Osteoblast (primary cell): ENCODE data around the gene LRRK1. TPM values are rescaled to one million over a fixed set of nuclear protein-coding genes. Genes with fewer than 3 reads are reported as not detected.
A peak's percentile ranks its signal among the peaks of the same experiment; 100 is the strongest.

Source experiments
- DNase-seq: peaks from one replicate; pipeline ENCODE4 v3.0.0; 2011; ENCODE audit warnings: low spot score, mixed read lengths; ENCODE audit not compliant: insufficient read length; ENCODE audit errors: missing footprints
- H2AFZ ChIP-seq: 2 replicates; pipeline ENCODE4 v1.6.0; 2011; ENCODE audit warnings: mild to moderate bottlenecking, low read length
- H3K27ac ChIP-seq: 2 replicates; pipeline ENCODE4 v1.5.1; 2011; ENCODE audit warnings: mild to moderate bottlenecking, low read depth, low read length, moderate library complexity
- H3K27me3 ChIP-seq: 2 replicates; pipeline ENCODE4 v1.6.0; 2012; ENCODE audit warnings: mild to moderate bottlenecking, control low read depth, inconsistent platforms, low read length, moderate library complexity; ENCODE audit not compliant: insufficient read depth
- H3K36me3 ChIP-seq: 2 replicates; pipeline ENCODE4 v1.5.1; 2011; ENCODE audit warnings: mild to moderate bottlenecking, low read length, control low read depth, moderate library complexity; ENCODE audit not compliant: insufficient read depth
- H3K4me1 ChIP-seq: 2 replicates; pipeline ENCODE4 v1.5.1; 2011; ENCODE audit warnings: mild to moderate bottlenecking, low read length, control low read depth, moderate library complexity; ENCODE audit not compliant: insufficient read depth
- H3K4me2 ChIP-seq: 2 replicates; pipeline ENCODE4 v1.6.0; 2011; ENCODE audit warnings: mild to moderate bottlenecking, low read length; ENCODE audit not compliant: insufficient read depth
- H3K4me3 ChIP-seq: fragments of 200-600 bp; sonication (generic); 3 replicates; pipeline ENCODE4 v1.5.1; 2012; ENCODE audit warnings: mild to moderate bottlenecking, low read length, inconsistent platforms; ENCODE audit not compliant: insufficient read depth
- H3K79me2 ChIP-seq: 2 replicates; pipeline ENCODE4 v1.6.0; 2012; ENCODE audit warnings: mild to moderate bottlenecking, low read length, control low read depth, inconsistent platforms; ENCODE audit not compliant: insufficient read depth
- H3K9me3 ChIP-seq: 2 replicates; pipeline ENCODE4 v1.5.1; 2011; ENCODE audit warnings: low read depth, low read length, control low read depth
- H4K20me1 ChIP-seq: 2 replicates; pipeline ENCODE4 v1.6.0; 2012; ENCODE audit warnings: mild to moderate bottlenecking, low read length, control low read depth; ENCODE audit not compliant: insufficient read depth
- total RNA-seq: library from RNA; depleted of rRNA; stranded (reverse); fragments of >200 nt; gene quantifications from 2 replicates; pipeline ENCODE4 v1.2.3, GENCODE V29; 2012
- TF ChIP-seq, protein P1 (sequence below): IDR thresholded peaks from 2 replicates; pipeline ENCODE4 v1.5.1; 2011; ENCODE audit warnings: mild to moderate bottlenecking, low read depth, low read length, moderate library complexity; ENCODE audit errors: extremely low read depth

The LRRK1 gene
- total RNA-seq, 1 donor, result 15.2 TPM

- Histone ChIP-seq H3K4me1 (peaks cover 24% of the 10 kb centered on the region), H2AFZ (peak overlapping the region; percentile 95), H3K27ac (peak overlapping the region; percentile 88), H3K9me3 (no peaks in the 10 kb centered on the region), H3K79me2 (no peaks in the 10 kb centered on the region), H3K27me3 (no peaks in the 10 kb centered on the region), H3K4me2 (peak overlapping the region; percentile 81), H3K4me3 (peak overlapping the region; percentile 60), H4K20me1 (no peaks in the 10 kb centered on the region), H3K36me3 (no peaks in the 10 kb centered on the region)
- DNase-seq, result peak; percentile 96
- TF ChIP-seq, protein P1, sequence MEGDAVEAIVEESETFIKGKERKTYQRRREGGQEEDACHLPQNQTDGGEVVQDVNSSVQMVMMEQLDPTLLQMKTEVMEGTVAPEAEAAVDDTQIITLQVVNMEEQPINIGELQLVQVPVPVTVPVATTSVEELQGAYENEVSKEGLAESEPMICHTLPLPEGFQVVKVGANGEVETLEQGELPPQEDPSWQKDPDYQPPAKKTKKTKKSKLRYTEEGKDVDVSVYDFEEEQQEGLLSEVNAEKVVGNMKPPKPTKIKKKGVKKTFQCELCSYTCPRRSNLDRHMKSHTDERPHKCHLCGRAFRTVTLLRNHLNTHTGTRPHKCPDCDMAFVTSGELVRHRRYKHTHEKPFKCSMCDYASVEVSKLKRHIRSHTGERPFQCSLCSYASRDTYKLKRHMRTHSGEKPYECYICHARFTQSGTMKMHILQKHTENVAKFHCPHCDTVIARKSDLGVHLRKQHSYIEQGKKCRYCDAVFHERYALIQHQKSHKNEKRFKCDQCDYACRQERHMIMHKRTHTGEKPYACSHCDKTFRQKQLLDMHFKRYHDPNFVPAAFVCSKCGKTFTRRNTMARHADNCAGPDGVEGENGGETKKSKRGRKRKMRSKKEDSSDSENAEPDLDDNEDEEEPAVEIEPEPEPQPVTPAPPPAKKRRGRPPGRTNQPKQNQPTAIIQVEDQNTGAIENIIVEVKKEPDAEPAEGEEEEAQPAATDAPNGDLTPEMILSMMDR, result no peak
Measured at GRCh38 chr15:100889385-100890050, 29.6 kb upstream of the LRRK1 start.

DNA sequence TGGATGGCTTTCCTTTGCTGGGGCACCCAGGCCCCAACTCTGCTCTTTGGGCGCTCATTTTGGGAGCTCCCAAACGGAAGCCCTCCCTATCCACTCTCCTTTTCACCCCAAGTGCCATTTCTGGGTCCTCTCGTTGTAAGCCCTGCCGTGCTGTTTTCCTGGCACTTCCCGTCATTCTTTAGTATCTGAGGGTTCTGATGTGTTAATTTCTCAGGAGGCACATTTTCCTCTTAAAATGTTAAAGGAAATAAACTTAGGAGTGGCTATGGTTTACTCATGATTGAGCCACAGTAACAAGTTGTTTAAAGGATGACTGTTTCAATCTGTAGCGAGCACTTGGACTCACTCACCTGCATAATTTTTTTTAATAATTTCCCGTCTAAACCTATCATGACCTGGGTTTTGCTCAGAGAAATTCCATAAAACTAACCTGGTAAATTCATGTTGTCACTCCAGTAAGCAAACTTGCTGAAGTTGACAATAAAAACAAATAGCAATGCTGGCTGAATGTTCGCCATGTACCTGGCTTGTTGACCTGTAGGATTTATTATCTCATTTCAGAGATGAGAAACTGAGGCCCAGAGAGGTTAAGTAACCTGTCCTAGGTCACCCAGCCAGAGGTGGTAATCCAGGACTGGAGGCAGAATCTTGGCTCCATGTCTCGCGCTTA, 29.0 kb upstream of the LRRK1 start:
- Histone ChIP-seq H3K4me2 (peak overlapping the region; percentile 81), H3K27me3 (no peaks in the 10 kb centered on the region), H3K4me1 (peaks cover 24% of the 10 kb centered on the region), H2AFZ (peak overlapping the region; percentile 95), H3K27ac (peak overlapping the region; percentile 88), H3K79me2 (no peaks in the 10 kb centered on the region), H3K9me3 (no peaks in the 10 kb centered on the region), H4K20me1 (no peaks in the 10 kb centered on the region), H3K4me3 (no peak overlapping the region), H3K36me3 (no peaks in the 10 kb centered on the region)
- DNase-seq, result peak; percentile 50
- TF ChIP-seq, protein P1, result no peak

DNA sequence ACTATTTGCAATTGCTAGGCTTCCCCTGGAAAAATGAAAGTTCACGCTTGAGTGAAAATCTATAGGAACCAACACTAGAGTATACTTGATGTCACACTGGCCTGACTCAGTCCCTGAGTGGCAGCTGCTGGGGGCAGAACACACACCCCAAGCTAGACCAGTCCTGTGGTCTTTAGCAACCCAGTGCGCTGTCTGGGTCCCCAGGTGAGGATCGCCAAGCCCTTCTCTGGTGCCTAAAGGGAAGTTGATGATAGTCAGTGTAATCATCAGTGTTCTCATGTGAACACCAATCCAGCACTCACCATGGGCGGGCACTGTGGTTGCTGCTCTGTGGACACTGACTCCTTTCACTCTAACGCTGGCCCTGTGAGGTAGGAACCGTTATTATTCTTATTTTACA, 28.3 kb upstream of the LRRK1 start:
- peak; percentile 2 for DNase-seq
- TF ChIP-seq, protein P1, result no peak

GRCh38 chr15:100891307-100892012, 27.7 kb upstream of the LRRK1 start:
- Histone ChIP-seq H3K27ac (no peak overlapping the region), H3K4me3 (peak overlapping the region; percentile 9), H3K4me1 (peaks cover 24% of the 10 kb centered on the region), H3K4me2 (peak overlapping the region; percentile 40), H3K79me2 (no peaks in the 10 kb centered on the region), H3K36me3 (no peaks in the 10 kb centered on the region), H3K9me3 (no peaks in the 10 kb centered on the region), H4K20me1 (no peaks in the 10 kb centered on the region), H3K27me3 (no peaks in the 10 kb centered on the region), H2AFZ (peak overlapping the region; percentile 66)
- TF ChIP-seq, protein P1, result no peak
- DNase-seq, result no peak

More for the DNA sequence above, 28.3 kb upstream of the LRRK1 start:
- Histone ChIP-seq H3K27ac (no peak overlapping the region), H3K4me2 (no peak overlapping the region), H3K79me2 (no peaks in the 10 kb centered on the region), H3K36me3 (no peaks in the 10 kb centered on the region), H3K9me3 (no peaks in the 10 kb centered on the region), H3K4me3 (no peak overlapping the region), H2AFZ (no peak overlapping the region), H3K27me3 (no peaks in the 10 kb centered on the region), H4K20me1 (no peaks in the 10 kb centered on the region), H3K4me1 (peaks cover 24% of the 10 kb centered on the region)
